ENCODE data around the gene SMIM17. TPM values are rescaled to one million over a fixed set of nuclear protein-coding genes. Genes with fewer than 3 reads are reported as not detected.

Gene SMIM17
- total RNA-seq, 4 donors from 2014 or later, result 0.70 to 1.2 (median 0.88) TPM; not detected in 1

DNA sequence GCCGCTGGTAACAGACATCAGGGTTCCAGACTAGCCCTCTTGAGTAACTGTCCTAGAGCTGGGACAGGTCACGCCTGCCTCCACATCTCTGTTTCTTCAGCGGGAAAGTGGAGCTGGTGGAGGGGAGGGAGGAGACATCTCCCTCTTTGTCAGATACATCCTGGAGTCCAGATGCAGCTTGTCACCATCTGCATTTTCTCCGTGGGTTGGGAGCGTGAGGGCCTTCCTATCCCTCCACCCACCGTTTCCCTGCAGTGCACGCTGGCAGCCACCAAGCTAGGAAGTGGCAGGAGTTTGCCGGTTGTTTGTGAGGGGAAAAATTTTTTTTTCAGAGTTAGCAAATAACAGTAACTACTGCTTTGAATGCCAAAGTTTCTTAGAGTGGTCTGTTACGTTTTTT lies 20.0 kb upstream of the SMIM17 start:
- no peak overlapping the region for H3K27ac ChIP-seq
- H3K4me1 ChIP-seq, result no peaks in the 10 kb centered on the region
- no peaks in the 10 kb centered on the region for H3K36me3 ChIP-seq
- H3K27me3 ChIP-seq, result no peaks in the 10 kb centered on the region
- TF ChIP-seq POLR2A (IDR thresholded peaks at IDR 0.05), result no peak
- TF ChIP-seq, protein P1, sequence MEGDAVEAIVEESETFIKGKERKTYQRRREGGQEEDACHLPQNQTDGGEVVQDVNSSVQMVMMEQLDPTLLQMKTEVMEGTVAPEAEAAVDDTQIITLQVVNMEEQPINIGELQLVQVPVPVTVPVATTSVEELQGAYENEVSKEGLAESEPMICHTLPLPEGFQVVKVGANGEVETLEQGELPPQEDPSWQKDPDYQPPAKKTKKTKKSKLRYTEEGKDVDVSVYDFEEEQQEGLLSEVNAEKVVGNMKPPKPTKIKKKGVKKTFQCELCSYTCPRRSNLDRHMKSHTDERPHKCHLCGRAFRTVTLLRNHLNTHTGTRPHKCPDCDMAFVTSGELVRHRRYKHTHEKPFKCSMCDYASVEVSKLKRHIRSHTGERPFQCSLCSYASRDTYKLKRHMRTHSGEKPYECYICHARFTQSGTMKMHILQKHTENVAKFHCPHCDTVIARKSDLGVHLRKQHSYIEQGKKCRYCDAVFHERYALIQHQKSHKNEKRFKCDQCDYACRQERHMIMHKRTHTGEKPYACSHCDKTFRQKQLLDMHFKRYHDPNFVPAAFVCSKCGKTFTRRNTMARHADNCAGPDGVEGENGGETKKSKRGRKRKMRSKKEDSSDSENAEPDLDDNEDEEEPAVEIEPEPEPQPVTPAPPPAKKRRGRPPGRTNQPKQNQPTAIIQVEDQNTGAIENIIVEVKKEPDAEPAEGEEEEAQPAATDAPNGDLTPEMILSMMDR (IDR thresholded peaks at IDR 0.05), result no peak
- H3K4me3 ChIP-seq, result no peak overlapping the region
- DNase-seq, result no peak
- peaks cover 0 to 70% of the 10 kb centered on the region in 2 donors for H3K9me3 ChIP-seq
- intact Hi-C loops (cut with DNase I; ENCODE audit: low total_unique reads), result no loop called here

DNA sequence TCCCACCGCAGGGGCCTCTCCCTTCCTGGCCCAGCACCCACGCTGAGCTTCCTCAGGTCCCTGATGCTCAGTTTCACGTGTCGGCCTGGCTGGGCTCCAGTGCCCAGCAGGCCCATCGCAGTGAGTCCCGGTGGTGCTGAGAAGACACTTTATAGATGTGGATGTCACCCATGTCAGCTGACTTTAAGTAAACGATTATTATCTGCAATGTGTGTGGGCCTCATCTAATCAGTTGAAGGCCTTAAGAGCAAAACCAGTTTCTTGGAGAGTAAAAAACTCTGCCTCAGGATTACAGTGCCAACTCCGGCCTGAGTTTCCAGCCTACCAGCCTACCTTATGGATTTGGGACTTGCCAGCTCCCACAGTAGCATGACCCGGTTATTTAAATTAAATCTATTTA lies 17.3 kb upstream of the SMIM17 start:
- no peak overlapping the region for H3K27ac ChIP-seq
- DNase-seq, result no peak
- no peak for TF ChIP-seq POLR2A (IDR thresholded peaks at IDR 0.05)
- TF ChIP-seq, protein P1 (IDR thresholded peaks at IDR 0.05), result no peak
- no peaks in the 10 kb centered on the region for H3K4me1 ChIP-seq
- peaks cover 0 to 63% of the 10 kb centered on the region in 2 donors for H3K9me3 ChIP-seq
- no peaks in the 10 kb centered on the region for H3K36me3 ChIP-seq
- no peaks in the 10 kb centered on the region for H3K27me3 ChIP-seq
- intact Hi-C loops (cut with DNase I; ENCODE audit: low total_unique reads), result no loop called here
- no peak overlapping the region for H3K4me3 ChIP-seq

DNA sequence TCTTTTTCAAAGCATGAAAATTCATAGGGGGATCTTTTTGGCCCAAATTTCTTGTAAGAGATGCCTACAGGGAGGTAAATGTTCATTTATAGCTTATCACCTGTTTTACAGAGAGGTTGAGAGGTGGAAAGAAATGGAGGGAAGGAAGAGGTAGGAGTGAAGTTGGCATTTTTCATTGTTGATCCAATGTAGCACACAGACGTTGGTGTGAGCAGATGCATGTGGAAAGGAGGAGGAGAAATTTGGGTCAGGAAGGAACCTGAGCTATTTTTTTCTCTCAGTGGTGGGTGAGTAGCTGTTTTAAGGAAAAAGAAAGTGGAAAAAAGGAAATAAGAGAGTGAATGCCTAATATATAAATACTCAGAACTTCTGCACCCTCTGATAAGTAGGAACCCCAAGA lies 9.9 kb upstream of the SMIM17 start:
- Histone ChIP-seq H3K9me3 (peaks cover 0 to 38% of the 10 kb centered on the region in 2 donors), H3K4me3 (no peak overlapping the region), H3K36me3 (no peaks in the 10 kb centered on the region), H3K27ac (no peak overlapping the region), H3K4me1 (no peaks in the 10 kb centered on the region), H3K27me3 (no peaks in the 10 kb centered on the region)
- no peak for DNase-seq
- intact Hi-C loops (cut with DNase I; ENCODE audit: low total_unique reads), result loop anchor here (10.0 kb wide), 1 partner anchor 548 kb away; no protein-coding TSS in a partner anchor
- no peak for TF ChIP-seq POLR2A (IDR thresholded peaks at IDR 0.05)
- TF ChIP-seq, protein P1 (IDR thresholded peaks at IDR 0.05), result no peak

DNA sequence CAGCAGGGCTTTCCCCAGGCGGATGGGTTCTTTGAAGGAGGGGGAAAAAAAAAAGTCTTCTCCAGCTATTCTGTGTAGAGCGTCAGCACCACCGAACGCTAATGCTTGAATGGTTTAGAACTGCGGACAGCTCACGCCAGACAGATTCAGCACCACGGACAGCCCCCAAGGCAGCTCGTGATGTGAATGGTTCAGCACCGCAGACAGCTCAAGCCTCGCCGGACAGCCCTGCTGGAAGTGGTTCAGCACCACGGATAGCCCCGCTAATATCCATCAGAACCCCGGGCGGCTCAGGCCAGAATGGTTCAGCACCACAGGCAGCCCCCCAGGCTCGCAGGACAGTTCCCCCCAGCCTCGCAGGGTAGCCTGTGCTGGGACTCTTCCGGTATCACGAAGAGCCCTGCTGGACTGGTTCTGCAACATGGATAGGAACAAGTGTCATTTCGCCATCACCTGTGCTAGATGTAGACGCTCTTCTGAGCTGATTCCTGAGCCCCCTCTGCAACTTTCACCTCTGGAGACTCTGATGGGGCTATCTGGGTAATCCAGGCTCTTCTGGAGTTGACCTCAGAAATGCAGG lies 4.9 kb upstream of the SMIM17 start:
- intact Hi-C loops (cut with DNase I; ENCODE audit: low total_unique reads), result loop anchor here (10.0 kb wide), 1 partner anchor 553 kb away; no protein-coding TSS in a partner anchor
- peak; percentile 23 to 35 for DNase-seq

DNA sequence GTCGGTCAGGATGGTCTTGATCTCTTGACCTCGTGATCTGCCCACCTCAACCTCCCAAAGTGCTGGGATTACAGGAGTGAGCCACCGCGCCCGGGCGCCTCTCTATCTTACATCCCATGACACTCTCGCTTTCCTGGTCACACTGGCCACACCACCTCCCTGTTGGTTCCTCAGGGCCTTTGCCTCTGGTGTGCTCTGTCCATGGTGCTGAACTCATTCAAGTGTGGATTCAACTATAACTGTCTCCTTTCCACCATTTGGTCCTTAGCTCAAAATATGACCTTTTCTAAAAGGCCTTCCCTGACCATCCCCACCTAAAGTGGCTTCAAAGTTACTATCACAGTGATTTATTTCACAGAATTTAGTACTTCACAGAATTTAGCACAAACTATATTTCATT lies 3.7 kb upstream of the SMIM17 start:
- H3K36me3 ChIP-seq, result no peaks in the 10 kb centered on the region
- H3K27me3 ChIP-seq, result peaks cover 0 to 8% of the 10 kb centered on the region in 2 donors
- H3K9me3 ChIP-seq, result peaks cover 0 to 5% of the 10 kb centered on the region in 2 donors
- H3K4me1 ChIP-seq, result no peaks in the 10 kb centered on the region
- intact Hi-C loops (cut with DNase I; ENCODE audit: low total_unique reads), result loop anchor here (10.0 kb wide), 1 partner anchor 554 kb away; no protein-coding TSS in a partner anchor
- no peak overlapping the region for H3K27ac ChIP-seq
- H3K4me3 ChIP-seq, result no peak overlapping the region
- no peak for TF ChIP-seq POLR2A (IDR thresholded peaks at IDR 0.05)
- TF ChIP-seq, protein P1 (IDR thresholded peaks at IDR 0.05), result no peak
- DNase-seq, result no peak

More for the DNA sequence above, 4.9 kb upstream of the SMIM17 start:
- H3K4me1 ChIP-seq, result no peaks in the 10 kb centered on the region
- no peaks in the 10 kb centered on the region for H3K36me3 ChIP-seq
- H3K4me3 ChIP-seq, result no peak overlapping the region
- H3K27me3 ChIP-seq, result peaks cover 0 to under 1% of the 10 kb centered on the region in 2 donors
- TF ChIP-seq POLR2A (IDR thresholded peaks at IDR 0.05), result no peak
- TF ChIP-seq, protein P1 (IDR thresholded peaks at IDR 0.05), result no peak
- H3K27ac ChIP-seq, result no peak overlapping the region
- H3K9me3 ChIP-seq, result peaks cover 0 to 5% of the 10 kb centered on the region in 2 donors

Measured in uterus (tissue), 4 donors.